OCI-LY7 (cell line): Measurements from ENCODE around the gene MAP3K6. TPM values are rescaled to one million over a fixed set of nuclear protein-coding genes. Genes with fewer than 3 reads are reported as not detected.
A peak's percentile ranks its signal among the peaks of the same experiment; 100 is the strongest.

Experiments
- BruUV-seq: library from RNA; stranded (reverse); fragments of 400-500 nt; replicated peaks from 2 replicates; lab custom pipeline; 2021; lab: Mats Ljungman, UMichigan
- CTCF ChIA-PET: fragments of 300-600 bp; sonication (Branson Sonifier 250); formaldehyde crosslinking; loops from one replicate; lab custom pipeline; 2022; ENCODE audit warnings: antibody characterized with exemption; ENCODE audit not compliant: unreplicated experiment; lab: Charles Lee
- POLR2A ChIA-PET: fragments of 300-600 bp; sonication (Branson Sonifier 250); formaldehyde crosslinking; loops from one replicate; lab custom pipeline; 2022; ENCODE audit warnings: antibody characterized with exemption; lab: Charles Lee
- DNase-seq: peaks from one replicate; pipeline ENCODE4 v3.0.0-alpha.2; 2015; ENCODE audit warnings: low spot score
- H2AFZ ChIP-seq: fragments of 200-600 bp; sonication (generic), shearing (Covaris generic); 2 replicates; pipeline ENCODE4 v1.6.1; 2014; ENCODE audit warnings: mild to moderate bottlenecking, antibody characterized with exemption, low read length, moderate library complexity
- H3K27ac ChIP-seq: fragments of 200-600 bp; sonication (generic); 2 replicates; pipeline ENCODE4 v1.5.1; 2014; ENCODE audit warnings: mixed run types, low read depth, mild to moderate bottlenecking, moderate library complexity, low read length, inconsistent platforms; ENCODE audit not compliant: poor library complexity, severe bottlenecking
- H3K36me3 ChIP-seq: fragments of 200-600 bp; sonication (generic); 2 replicates; pipeline ENCODE4 v1.6.1; 2014; ENCODE audit warnings: mild to moderate bottlenecking, antibody characterized with exemption, low read length, moderate library complexity, mixed read lengths; ENCODE audit not compliant: insufficient read depth
- H3K4me1 ChIP-seq: fragments of 200-600 bp; sonication (generic); 2 replicates; pipeline ENCODE4 v1.5.1; 2014; ENCODE audit warnings: mild to moderate bottlenecking, low read length; ENCODE audit not compliant: insufficient read depth, poor library complexity, severe bottlenecking
- H3K4me2 ChIP-seq: fragments of 200-600 bp; sonication (generic); 2 replicates; pipeline ENCODE4 v1.6.1; 2014; ENCODE audit warnings: mild to moderate bottlenecking, low read length
- H3K4me3 ChIP-seq: fragments of 200-600 bp; sonication (generic); 2 replicates; pipeline ENCODE4 v1.5.1; 2014; ENCODE audit warnings: mild to moderate bottlenecking, low read depth, low read length; ENCODE audit not compliant: poor library complexity, severe bottlenecking
- H3K79me2 ChIP-seq: fragments of 200-600 bp; sonication (generic); 2 replicates; pipeline ENCODE4 v1.6.1; 2016; ENCODE audit warnings: low read depth, mild to moderate bottlenecking, low read length, moderate library complexity, mixed read lengths; ENCODE audit not compliant: insufficient read depth
- H3K9me2 ChIP-seq: fragments of 200-600 bp; sonication (generic); 2 replicates; pipeline ENCODE4 v1.6.1; 2016; ENCODE audit warnings: mild to moderate bottlenecking, low read length, mixed read lengths; ENCODE audit not compliant: insufficient read depth
- H3K9me3 ChIP-seq: fragments of 200-600 bp; sonication (generic); 2 replicates; pipeline ENCODE4 v1.6.1; 2014; ENCODE audit warnings: mild to moderate bottlenecking, mixed run types, low read length, mixed read lengths
- H4K20me1 ChIP-seq: fragments of 200-600 bp; sonication (generic); 2 replicates; pipeline ENCODE4 v1.6.1; 2014; ENCODE audit warnings: mild to moderate bottlenecking, antibody characterized with exemption, low read length, moderate library complexity, mixed read lengths; ENCODE audit not compliant: insufficient read depth
- CTCF ChIP-seq: fragments of 200-600 bp; sonication (generic); conservative IDR thresholded peaks from 2 replicates; pipeline ENCODE4 v1.5.1; 2014; ENCODE audit warnings: mild to moderate bottlenecking, antibody characterized with exemption, low read length, moderate library complexity, mixed read lengths
- EZH2phosphoT487 ChIP-seq: fragments of 200-600 bp; sonication (generic); IDR thresholded peaks from 2 replicates; pipeline ENCODE4 v1.6.1; 2018; ENCODE audit warnings: low read depth, borderline replicate concordance, mild to moderate bottlenecking, mixed run types, antibody characterized with exemption, low read length, moderate library complexity, mixed read lengths
- intact Hi-C: fragments of 100-400 bp; cut with micrococcal nuclease; formaldehyde crosslinking; loops from one replicate; pipeline ENCODE4 v1.10.0; 2022; ENCODE audit not compliant: unreplicated experiment
- total RNA-seq, 2 experiments: library from RNA; depleted of rRNA in 1 of 2; stranded (reverse); fragments of >200 nt in 1 of 2; shearing (Covaris generic) in 1 of 2; gene quantifications; 2 replicates each; pipeline ENCODE4 v1.2.3, GENCODE V29; 2014 to 2022

The MAP3K6 gene
- total RNA-seq, 2 experiments from 2014 or later = 5.9 to 8.0 TPM

- Histone ChIP-seq H3K79me2 (no peaks in the 10 kb centered on the region), H2AFZ (peak overlapping the region; percentile 89), H3K27ac (peak overlapping the region; percentile 5), H3K36me3 (no peaks in the 10 kb centered on the region), H4K20me1 (no peaks in the 10 kb centered on the region), H3K4me2 (peak overlapping the region; percentile 87), H3K9me2 (no peaks in the 10 kb centered on the region), H3K4me3 (peak overlapping the region; percentile 62), H3K4me1 (peaks cover 22% of the 10 kb centered on the region), H3K9me3 (no peaks in the 10 kb centered on the region)
- ChIA-PET POLR2A (interaction anchor here (0.6 kb wide), 1 partner anchor 351 kb away, joined by 3 read pairs; no protein-coding TSS in a partner anchor), CTCF (interaction anchor here (0.8 to 1.0 kb wide), 3 partner anchors 8 to 298 kb away, joined by 5 to 7 read pairs (median 5); no protein-coding TSS in a partner anchor)
- BruUV-seq = no TSS peak
- no peak for TF ChIP-seq EZH2phosphoT487
- no peak for TF ChIP-seq CTCF
- intact Hi-C loops = loop anchor here (2.0 kb wide), 1 partner anchor 42 kb away; the partner anchor contains the start of gene TMEM222
- no peak for DNase-seq
Observed at GRCh38 chr1:27364696-27365371, 1.9 kb downstream of the MAP3K6 start.

- Histone ChIP-seq H3K4me1 (peaks cover 22% of the 10 kb centered on the region), H3K9me2 (no peaks in the 10 kb centered on the region), H4K20me1 (no peaks in the 10 kb centered on the region), H2AFZ (no peak overlapping the region; the same call in 1 of the 2 replicates), H3K4me2 (peak overlapping the region; percentile 87; the same call in 1 of the 2 replicates), H3K36me3 (no peaks in the 10 kb centered on the region), H3K9me3 (no peaks in the 10 kb centered on the region), H3K79me2 (no peaks in the 10 kb centered on the region), H3K4me3 (no peak overlapping the region), H3K27ac (no peak overlapping the region)
- no peak for TF ChIP-seq EZH2phosphoT487
- no peak for TF ChIP-seq CTCF
- POLR2A ChIA-PET = no interaction called here
- intact Hi-C loops = loop anchor here (2.0 kb wide), 1 partner anchor 41 kb away; the partner anchor contains the start of gene TMEM222
- BruUV-seq = no TSS peak
- CTCF ChIA-PET = no interaction called here
- no peak for DNase-seq
Observed at GRCh38 chr1:27363766-27364695, 2.7 kb downstream of the MAP3K6 start.
